ENCODE results near the gene PPIB.

Gene PPIB

GRCh38 chr15:64162869-64163658 is at the start of gene PPIB:
Gene PPIB (minus strand): TSS chr15:64163022. CDS start chr15:64162986, 36 bp downstream.
- peak; percentile 89 for DNase-seq (ENCODE audit: low read depth)

- no peak for DNase-seq (ENCODE audit: low read depth)
These were observed 48.9 kb upstream of the PPIB start for GRCh38 chr15:64211696-64212095.

GRCh38 chr15:64210371-64210770 is 47.5 kb upstream of the PPIB start:
- no peak for DNase-seq (ENCODE audit: low read depth)

- DNase-seq (ENCODE audit: low read depth): no peak
These were observed 47.0 kb upstream of the PPIB start for GRCh38 chr15:64209680-64210334.

GRCh38 chr15:64205202-64205601 is 42.4 kb upstream of the PPIB start:
- DNase-seq (ENCODE audit: low read depth): no peak

GRCh38 chr15:64197425-64197824 is 34.6 kb upstream of the PPIB start:
- no peak for DNase-seq (ENCODE audit: low read depth)

GRCh38 chr15:64193971-64194370 is 31.1 kb upstream of the PPIB start:
- DNase-seq (ENCODE audit: low read depth): no peak

- no peak for DNase-seq (ENCODE audit: low read depth)
These were observed 29.4 kb upstream of the PPIB start for GRCh38 chr15:64191971-64192830.

- DNase-seq (ENCODE audit: low read depth): no peak
These were observed 24.8 kb upstream of the PPIB start for GRCh38 chr15:64187396-64188191.

GRCh38 chr15:64185146-64185911 is 22.5 kb upstream of the PPIB start:
- no peak for DNase-seq (ENCODE audit: low read depth)

GRCh38 chr15:64182859-64183370 is 20.1 kb upstream of the PPIB start:
- DNase-seq (ENCODE audit: low read depth): no peak

GRCh38 chr15:64180235-64180824 is 17.5 kb upstream of the PPIB start:
- DNase-seq (ENCODE audit: low read depth): no peak

GRCh38 chr15:64166102-64166890 is 3.5 kb upstream of the PPIB start:
- DNase-seq (ENCODE audit: low read depth): no peak

GRCh38 chr15:64164436-64164835 is 1.6 kb upstream of the PPIB start:
- DNase-seq (ENCODE audit: low read depth): no peak

- DNase-seq (ENCODE audit: low read depth): no peak
These were observed 989 bp upstream of the PPIB start for GRCh38 chr15:64163659-64164362.

GRCh38 chr15:64162478-64162868 is 349 bp downstream of the PPIB start:
- no peak for DNase-seq (ENCODE audit: low read depth)

GRCh38 chr15:64161688-64162477 is 939 bp downstream of the PPIB start:
- no peak for DNase-seq (ENCODE audit: low read depth)
